H54 (cell line): ENCODE results near the gene PRMT3.

Source experiments
- DNase-seq: peaks from one replicate; pipeline ENCODE4 v3.0.0; 2011; ENCODE audit warnings: low spot score, mixed read lengths; ENCODE audit not compliant: insufficient read length
- FAIRE-seq: peaks from 3 replicates; lab custom pipeline; 2011; peaks lifted over from hg19 to GRCh38; lab: Jason Lieb, UNC
- POLR2A ChIP-seq: IDR thresholded peaks from 2 replicates; pipeline ENCODE4 v1.6.1; 2011; ENCODE audit warnings: low read depth, mild to moderate bottlenecking, low read length

Gene PRMT3

GRCh38 chr11:20489948-20490347 lies 102.4 kb downstream of the PRMT3 start:
- TF ChIP-seq POLR2A: no peak

GRCh38 chr11:20493340-20493739 lies 105.8 kb downstream of the PRMT3 start:
- FAIRE-seq (no peak), DNase-seq (no peak)
- TF ChIP-seq POLR2A: no peak

More at GRCh38 chr11:20489948-20490347, 102.4 kb downstream of the PRMT3 start:
- no peak for DNase-seq
- FAIRE-seq: no peak

GRCh38 chr11:20497124-20497792 lies 109.7 kb downstream of the PRMT3 start:
- DNase-seq (no peak), FAIRE-seq (no peak)
- no peak for TF ChIP-seq POLR2A

GRCh38 chr11:20501252-20501651 lies 113.7 kb downstream of the PRMT3 start:
- FAIRE-seq: no peak
- TF ChIP-seq POLR2A: no peak
- DNase-seq: no peak

DNA sequence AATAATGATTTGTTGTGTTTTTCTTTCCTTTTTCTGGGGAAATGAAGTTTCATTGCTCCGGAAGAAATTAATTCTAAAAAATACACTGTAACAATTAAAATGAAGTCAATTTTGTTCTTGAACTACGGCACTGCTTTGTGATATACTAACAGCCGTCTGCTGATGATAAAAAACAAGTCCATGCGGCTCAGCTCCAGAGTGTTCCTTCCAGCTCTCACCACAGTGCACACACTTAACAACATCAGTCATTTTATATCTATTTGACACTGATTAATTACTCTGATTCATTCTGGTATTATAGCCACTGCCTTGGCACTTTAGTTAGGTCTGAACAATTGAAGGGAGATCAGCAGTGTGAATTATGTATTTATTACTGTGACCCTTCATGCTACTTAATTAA lies 114.5 kb downstream of the PRMT3 start:
- TF ChIP-seq POLR2A: no peak
- FAIRE-seq: no peak
- no peak for DNase-seq

DNA sequence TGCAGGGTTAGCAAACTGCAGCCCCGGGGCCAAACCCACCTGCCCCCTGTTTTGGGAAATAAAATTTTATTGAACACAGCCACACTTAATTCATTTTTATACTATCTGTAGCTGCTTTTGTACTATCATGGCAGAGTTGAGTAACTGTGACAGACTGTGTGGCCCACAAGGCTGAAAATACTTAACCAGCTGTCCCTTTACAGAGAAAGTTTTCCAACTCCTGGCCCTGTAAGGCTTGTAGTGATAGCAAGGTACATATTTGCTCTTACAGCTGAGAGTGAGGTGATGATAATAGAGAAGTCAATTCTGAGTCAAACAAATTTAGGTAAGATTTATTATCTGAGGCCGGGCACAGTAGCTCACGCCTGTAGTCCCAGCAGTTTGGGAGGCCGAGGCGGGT lies 124.5 kb downstream of the PRMT3 start:
- no peak for TF ChIP-seq POLR2A
- no peak for DNase-seq
- FAIRE-seq: no peak

GRCh38 chr11:20512869-20513268 lies 125.4 kb downstream of the PRMT3 start:
- FAIRE-seq (no peak), DNase-seq (no peak)
- no peak for TF ChIP-seq POLR2A

- no peak for TF ChIP-seq POLR2A
- FAIRE-seq: no peak
- DNase-seq: no peak
These were observed 130.9 kb downstream of the PRMT3 start for GRCh38 chr11:20518323-20518834.

DNA sequence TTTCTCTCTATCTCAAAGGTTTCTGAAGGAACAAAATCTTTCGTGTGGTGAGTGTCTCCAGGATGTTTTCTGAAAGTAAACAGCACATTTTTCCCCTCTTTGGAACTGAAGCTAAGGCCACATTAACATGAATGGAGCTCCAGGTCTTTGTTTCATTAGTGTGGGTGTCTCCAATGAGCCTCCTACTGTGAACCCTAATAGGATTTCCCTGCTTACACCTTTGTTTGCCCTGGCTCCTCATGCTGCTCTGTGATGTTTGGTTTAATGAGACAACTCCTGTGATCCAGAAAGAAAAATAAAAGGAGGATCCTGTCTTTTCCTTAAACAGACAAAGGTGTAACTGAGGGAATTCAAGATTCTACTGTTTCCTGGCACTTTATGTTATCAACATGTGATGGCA lies 135.0 kb downstream of the PRMT3 start:
- TF ChIP-seq POLR2A: no peak
- FAIRE-seq (no peak), DNase-seq (no peak)

DNA sequence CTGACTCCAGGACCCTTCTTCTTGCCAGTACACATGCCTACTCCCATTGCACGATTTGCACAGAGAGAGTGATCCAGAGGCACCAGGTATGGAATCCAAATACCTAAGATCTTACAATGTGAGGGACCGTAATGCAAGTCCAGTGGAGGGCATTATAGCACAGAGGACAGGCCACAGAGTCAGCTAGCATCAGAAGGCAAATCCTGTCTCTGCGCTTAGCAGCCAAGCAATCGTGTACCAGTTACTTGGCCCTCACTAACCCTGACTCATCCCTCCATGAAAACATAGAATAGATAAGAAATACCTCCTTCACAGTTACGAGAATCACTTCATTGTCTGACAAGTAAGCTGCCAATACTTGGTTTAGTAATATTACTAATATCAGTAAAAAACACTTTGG lies 142.2 kb downstream of the PRMT3 start:
- TF ChIP-seq POLR2A: no peak
- DNase-seq: no peak
- FAIRE-seq: no peak

- no peak for FAIRE-seq
- no peak for DNase-seq
- no peak for TF ChIP-seq POLR2A
These were observed 143.6 kb downstream of the PRMT3 start for GRCh38 chr11:20530942-20531703.

GRCh38 chr11:20535271-20535881 lies 147.9 kb downstream of the PRMT3 start:
- no peak for DNase-seq
- FAIRE-seq: no peak
- no peak for TF ChIP-seq POLR2A

- no peak for DNase-seq
- FAIRE-seq: no peak
- TF ChIP-seq POLR2A: no peak
These were observed 148.8 kb downstream of the PRMT3 start for GRCh38 chr11:20536365-20536764.

DNA sequence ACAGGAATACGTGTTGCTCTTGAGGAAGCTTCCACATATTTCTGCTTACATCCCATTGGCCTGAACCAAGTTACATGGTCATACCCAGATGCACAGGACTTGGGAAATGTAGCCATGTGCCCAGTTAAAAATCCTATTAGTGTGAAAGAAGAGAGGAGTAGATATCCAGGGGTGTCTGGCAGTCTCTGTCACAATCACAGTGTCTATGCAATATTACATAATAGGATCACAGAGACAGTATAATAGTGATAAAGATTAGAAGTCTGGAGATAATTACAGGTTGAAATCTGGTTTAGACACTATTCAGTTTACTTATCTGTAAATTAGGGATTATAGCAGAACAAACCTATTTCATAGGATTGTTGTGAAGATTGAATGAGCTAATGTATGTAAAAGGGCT lies 149.3 kb downstream of the PRMT3 start:
- DNase-seq: no peak
- no peak for TF ChIP-seq POLR2A
- no peak for FAIRE-seq
